ENCODE results near the gene MMP24OS.

MMP24OS gene

DNA sequence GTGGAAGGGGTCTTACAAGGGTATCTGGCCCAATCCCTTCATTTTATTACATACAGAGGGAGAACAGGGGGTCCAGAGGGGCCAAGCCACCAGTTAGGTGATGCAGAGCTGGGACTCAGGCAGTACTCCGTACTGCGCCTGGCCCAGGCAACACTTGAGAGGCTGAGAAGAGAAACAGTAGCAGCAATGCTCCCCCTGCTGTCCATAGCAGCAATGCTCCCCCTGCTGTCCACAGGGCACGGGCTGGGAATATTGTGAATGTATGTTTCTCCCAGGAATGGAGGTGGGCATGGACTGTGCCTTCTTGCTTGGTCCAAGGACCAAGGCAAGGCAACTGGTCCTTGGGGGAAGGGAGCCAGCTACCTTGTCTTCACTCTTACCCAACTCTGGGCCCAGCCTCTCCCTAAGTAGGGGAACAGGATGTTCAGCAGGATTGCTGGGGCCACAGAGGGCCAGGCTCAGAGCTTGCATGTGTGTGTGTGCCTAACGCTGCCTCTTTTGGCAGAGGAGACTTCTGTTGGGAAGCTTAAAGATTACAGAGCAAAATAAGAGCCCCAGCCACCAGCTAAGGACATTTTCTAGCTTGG is 29.1 kb upstream of the MMP24OS start:
- no peak for DNase-seq (ENCODE audit: low read depth in 2 of 2)

DNA sequence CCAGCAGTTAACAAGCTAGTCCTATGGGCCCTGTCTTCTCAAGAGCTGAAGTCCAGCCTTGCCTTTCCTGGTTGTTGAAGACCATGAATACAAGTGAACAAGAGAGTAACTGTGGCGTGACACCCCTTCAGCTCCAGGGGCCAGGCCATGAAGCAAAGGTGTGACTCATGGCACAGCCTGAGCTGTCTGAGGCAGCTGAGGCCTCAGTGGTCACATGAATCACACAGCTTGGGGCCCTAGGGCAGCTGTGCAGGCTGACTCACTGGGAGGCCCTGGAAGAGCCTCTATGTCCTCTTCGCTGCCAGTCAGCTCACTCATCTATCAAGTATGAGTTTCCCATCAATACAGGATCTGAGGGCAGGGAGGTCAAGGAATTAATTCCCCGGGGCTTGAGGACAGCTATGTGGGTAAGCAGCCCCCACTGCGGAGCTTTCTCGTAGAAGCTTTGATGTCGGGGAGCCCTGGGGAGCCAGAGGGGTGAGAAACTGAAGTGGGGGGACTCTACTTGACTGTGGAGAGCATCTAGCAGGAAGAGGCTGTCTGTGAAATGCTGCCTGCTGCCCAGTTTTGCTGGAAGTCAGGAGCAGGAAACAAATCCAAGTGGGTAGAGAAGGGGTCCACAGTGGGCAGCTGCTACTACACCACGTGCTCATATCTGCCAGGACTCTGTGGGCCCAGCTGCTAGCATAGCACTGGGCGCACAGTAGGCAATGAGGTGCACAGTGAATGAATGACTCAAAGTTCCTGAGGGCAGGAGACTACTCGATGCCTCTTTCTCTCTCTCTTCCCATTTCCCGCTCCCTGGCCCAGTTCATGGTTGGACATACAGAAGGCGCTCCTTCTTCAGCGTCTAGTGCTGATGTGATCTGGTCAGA is 28.0 kb upstream of the MMP24OS start:
- DNase-seq (ENCODE audit: low read depth in 2 of 2) = peak; percentile 24 to 36

GRCh38 chr20:35304956-35305355 is 27.0 kb upstream of the MMP24OS start:
- no peak for DNase-seq (ENCODE audit: low read depth in 2 of 2)

DNA sequence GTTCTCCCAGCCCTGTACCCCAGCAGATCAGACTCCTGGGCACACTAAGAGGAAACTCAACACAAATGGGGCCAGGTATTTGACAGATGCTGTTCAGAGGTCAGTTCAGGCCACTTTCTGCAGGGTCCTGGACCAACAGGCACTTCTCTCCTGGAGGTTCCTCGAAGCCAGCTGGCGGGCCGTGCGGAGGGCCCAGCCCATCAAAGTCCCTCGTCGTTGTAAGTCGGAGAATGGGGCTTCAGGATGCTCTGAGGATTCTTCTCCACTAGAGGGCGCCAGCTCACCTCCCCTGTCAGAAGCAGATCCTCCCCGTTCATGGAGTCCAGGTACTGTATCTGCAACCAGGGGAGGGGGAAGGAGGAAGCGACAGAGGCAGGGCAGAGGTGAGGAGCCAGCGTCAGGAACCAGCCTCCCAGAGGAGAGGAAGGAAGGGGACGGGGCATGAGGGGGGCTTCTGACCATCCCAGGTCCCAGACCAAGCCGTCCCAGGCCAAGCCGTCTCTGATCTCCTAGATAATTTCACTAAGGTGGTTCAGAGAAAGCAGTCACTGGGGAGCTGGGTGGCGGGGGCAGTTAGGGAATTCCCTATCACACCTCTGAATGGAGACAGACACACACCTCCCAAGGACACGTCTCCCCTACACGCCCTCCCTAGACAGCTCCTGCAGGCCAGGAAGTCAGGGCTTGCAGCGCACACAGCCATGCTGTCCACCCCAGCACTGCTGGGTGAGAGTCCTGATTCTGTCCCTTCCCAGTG is 26.0 kb upstream of the MMP24OS start:
- DNase-seq (ENCODE audit: low read depth in 2 of 2) = peak; percentile 60 to 63

DNA sequence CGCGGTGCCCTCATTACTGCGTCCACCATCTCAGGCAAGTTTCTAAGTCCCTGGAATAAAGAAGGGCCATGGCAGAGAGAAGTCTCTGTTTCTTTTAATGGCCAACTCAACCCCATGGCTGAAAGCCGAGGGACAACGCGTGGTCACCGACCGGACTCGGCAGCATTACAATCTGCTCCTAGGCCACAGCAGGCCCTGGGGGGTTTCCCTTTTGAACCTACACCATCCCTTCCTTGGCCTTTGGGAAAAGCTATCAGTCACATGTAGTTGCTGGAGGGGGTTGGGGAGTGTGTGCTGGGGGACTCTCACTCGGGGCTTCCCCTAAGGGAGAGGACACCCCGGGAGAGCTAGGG is 25.4 kb upstream of the MMP24OS start:
- DNase-seq (ENCODE audit: low read depth in 2 of 2) = no peak

GRCh38 chr20:35302421-35303335 is 24.8 kb upstream of the MMP24OS start:
- DNase-seq (ENCODE audit: low read depth in 2 of 2) = no peak

DNA sequence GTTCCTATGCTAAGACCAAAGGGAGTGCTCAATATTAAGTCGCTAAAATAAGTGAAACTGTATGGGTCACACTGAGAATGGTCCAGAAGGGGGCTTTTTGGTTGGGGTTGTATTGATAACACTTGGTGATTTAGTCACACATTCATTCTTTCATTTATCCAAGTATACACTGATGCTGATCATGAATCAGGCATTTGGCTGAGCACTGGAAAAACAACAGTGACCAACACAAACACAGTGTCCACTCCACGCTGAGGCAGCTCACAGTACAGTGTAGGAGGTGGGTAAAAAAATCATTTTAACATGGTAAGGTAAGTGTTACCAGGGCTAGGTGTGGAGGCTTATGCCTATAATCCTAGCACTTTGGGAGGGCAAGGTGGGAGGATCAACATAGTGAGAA is 23.5 kb upstream of the MMP24OS start:
- no peak for DNase-seq (ENCODE audit: low read depth in 2 of 2)

- DNase-seq (ENCODE audit: low read depth in 2 of 2) = no peak
Observed at GRCh38 chr20:35300469-35301262, 22.7 kb upstream of the MMP24OS start.

DNA sequence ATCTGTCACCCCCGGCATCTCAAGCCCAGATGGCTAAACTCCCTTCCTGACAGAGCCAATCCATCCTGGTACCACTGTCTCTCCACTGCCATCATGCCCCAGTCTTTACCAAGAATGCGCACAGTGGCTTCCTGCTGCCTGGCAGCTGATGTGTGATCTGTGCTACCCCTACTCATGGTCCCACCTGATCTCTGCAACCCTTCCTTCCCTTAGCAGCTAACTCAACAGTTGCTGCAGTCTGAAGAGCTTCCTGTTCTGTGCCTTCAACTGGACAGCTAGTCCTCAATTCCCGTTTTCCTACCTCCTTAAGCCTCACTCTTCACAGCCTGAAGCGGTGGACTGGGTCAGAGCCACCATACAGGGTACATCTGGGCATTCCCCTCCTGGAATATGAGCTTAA is 21.9 kb upstream of the MMP24OS start:
- DNase-seq (ENCODE audit: low read depth in 2 of 2) = no peak

DNA sequence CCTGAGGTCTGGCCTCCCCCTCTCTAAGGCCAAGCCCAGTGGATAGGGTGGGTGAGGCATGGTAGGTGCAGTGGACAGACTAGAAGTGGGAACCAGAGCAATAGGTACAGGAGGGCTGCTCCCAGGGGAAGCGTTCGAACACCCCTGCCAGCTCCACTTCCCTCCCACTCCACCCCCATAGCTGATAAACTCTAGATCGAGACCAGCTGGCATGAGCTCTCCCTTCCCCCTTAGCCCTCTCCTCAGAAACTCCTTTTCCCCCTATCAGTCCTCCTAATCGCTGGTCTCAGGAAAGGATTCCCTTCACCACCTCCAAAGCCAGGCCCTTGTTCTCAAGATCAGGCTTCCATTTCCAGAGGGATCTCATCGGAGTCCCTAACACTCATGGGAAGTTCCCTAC is 20.3 kb upstream of the MMP24OS start:
- no peak for DNase-seq (ENCODE audit: low read depth in 2 of 2)

- no peak for DNase-seq (ENCODE audit: low read depth in 2 of 2)
Observed at GRCh38 chr20:35297740-35298139, 19.8 kb upstream of the MMP24OS start.

DNA sequence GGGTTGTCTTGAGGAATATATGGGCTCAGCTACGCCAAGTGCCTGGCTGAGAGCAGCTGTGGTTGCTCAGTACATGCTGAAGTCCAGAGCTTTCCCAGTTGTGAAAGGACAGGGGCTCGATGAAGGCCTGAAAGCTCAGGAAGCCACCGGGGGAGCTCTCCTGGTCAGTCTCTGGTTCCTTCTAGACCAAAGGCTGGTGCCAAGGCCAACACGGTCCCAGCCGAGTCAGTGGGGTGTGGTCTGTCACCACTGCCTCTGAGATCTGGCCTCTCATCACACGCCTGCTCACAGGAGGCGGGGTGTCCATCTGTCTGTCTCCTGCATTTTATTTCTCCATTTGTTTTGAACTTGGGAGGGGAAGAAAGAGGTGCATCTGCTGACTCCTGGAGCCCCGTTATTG is 19.2 kb upstream of the MMP24OS start:
- no peak for DNase-seq (ENCODE audit: low read depth in 2 of 2)

- DNase-seq (ENCODE audit: low read depth in 2 of 2) = no peak
Observed at GRCh38 chr20:35296101-35296554, 18.2 kb upstream of the MMP24OS start.

DNA sequence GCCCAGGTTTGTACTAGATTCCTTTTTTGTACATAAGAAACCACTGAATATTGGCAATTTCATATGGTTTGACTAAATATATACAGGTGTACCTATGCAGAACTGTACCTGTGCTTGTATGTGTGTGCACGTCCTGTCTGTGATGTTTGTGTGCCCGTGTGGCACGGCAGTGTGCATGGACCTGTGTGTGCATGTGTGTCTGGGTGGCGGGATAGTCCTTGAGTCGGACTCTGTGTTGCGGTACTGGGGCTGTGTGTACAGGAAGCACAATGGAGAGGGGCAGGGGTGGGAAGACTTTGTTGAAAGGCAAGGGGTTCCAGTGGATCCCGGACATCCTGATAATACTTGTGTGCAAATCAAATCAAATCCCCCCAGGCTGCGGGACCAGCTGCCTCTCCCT is 17.8 kb upstream of the MMP24OS start:
- no peak for DNase-seq (ENCODE audit: low read depth in 2 of 2)

- no peak for DNase-seq (ENCODE audit: low read depth in 2 of 2)
Observed at GRCh38 chr20:35295058-35295457, 17.1 kb upstream of the MMP24OS start.

DNA sequence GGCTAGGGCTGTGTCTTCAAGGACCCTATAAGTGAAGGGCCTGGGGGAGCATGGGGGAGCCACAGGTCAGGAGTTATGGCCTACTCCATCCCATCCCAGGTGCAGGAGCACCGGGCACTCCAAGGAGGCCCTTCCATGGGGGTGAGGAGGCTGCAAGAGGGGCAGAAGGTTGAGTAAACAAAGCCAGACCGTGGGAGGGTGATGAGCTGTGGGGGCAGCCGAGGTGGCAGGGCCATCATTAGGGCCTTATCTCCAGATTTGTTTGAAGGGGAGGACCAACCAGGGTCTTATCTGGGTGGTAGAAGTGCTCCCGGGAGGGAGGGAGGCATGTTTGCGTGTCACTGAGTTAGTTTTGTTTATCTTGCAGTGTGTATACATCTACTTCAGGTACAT is 16.4 kb upstream of the MMP24OS start:
- DNase-seq (ENCODE audit: low read depth in 2 of 2) = no peak

- DNase-seq (ENCODE audit: low read depth in 2 of 2) = no peak
Observed at GRCh38 chr20:35293303-35294292, 15.7 kb upstream of the MMP24OS start.

- DNase-seq (ENCODE audit: low read depth in 2 of 2) = no peak
Observed at GRCh38 chr20:35292504-35293285, 14.8 kb upstream of the MMP24OS start.
